ENCODE data around the gene CABP4. TPM values are rescaled to one million over a fixed set of nuclear protein-coding genes. Genes with fewer than 3 reads are reported as not detected.

CABP4 gene
- total RNA-seq, 2 donors from 2014 or later, result 8.9 to 10.4 TPM

DNA sequence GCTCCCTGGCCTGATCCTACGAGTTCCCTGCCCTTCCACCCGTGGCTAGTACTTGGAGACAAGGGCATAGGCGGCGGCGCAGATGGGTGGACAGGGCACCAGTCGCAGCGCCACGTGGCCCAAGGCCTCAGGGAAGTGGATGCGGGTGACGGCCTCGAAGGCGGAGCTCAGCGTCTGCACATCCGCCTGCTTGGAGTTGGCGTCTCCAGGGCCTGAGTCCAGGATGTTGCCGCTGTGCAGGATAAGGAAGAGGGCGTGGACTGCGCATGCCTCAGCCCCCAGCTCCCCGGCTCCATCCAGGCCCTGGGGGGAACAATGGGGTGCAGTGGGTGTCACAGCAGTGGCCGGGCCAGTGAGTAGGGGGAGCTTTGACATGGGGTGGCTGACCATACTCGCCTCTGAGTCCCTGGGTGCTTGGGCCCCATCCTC lies 43.4 kb downstream of the CABP4 start:
- Mint-ChIP-seq H3K36me3 (ENCODE audit: insufficient read depth in 2 of 2) (peaks cover 12 to 17% of the 10 kb centered on the region in 2 donors), H3K27ac (no peak overlapping the region), H3K4me1 (ENCODE audit: low read depth) (peaks cover 19% of the 10 kb centered on the region), H3K9me3 (peaks cover 0 to 2% of the 10 kb centered on the region in 2 donors), H3K27me3 (ENCODE audit: low read depth) (no peaks in the 10 kb centered on the region), H3K4me3 (no peak overlapping the region)
- no peak for DNase-seq
- ATAC-seq (replicated peaks in 1 of 2), result no peak

DNA sequence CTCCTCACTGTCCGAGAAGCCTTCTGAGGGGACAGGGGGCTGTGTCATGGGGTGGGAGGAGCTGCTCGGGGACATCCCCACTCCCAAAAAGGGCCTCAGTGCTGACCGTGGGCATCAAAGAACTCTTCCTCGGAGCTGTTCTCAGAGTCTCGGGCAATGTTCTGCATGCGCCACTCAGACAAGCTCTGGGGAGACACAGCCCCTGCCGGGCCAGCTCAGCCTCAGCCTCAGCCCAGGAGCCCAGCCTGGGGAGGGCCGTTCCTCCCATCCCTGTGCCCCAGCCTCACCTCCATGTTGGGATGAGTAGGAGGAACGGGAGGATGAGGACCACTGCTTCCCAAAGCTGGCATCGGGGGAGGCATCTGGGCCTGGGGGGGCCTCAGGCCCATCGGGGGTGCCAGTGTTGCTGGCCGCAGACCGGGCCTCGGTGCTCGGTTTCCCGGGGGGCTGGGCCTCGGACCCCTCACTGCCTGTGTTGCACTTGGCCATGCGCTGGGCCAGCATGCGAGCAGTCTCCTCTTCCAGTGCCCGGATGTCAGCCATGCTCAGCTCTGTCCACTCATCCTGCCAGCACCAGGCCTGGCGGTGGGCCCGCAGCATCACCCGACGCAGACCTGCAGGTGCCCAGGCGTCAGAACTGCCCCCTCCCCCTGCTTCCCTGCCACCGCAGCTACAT lies 44.8 kb downstream of the CABP4 start:
- no peak overlapping the region for H3K4me3 Mint-ChIP-seq
- ATAC-seq (replicated peaks in 1 of 2) (no peak), DNase-seq (no peak)
- H3K4me1 Mint-ChIP-seq (ENCODE audit: low read depth), result peaks cover 19% of the 10 kb centered on the region
- no peak overlapping the region for H3K27ac Mint-ChIP-seq
- H3K36me3 Mint-ChIP-seq (ENCODE audit: insufficient read depth in 2 of 2), result peaks cover 14 to 16% of the 10 kb centered on the region in 2 donors
- H3K27me3 Mint-ChIP-seq (ENCODE audit: low read depth), result no peaks in the 10 kb centered on the region
- H3K9me3 Mint-ChIP-seq, result peaks cover 0 to 2% of the 10 kb centered on the region in 2 donors

DNA sequence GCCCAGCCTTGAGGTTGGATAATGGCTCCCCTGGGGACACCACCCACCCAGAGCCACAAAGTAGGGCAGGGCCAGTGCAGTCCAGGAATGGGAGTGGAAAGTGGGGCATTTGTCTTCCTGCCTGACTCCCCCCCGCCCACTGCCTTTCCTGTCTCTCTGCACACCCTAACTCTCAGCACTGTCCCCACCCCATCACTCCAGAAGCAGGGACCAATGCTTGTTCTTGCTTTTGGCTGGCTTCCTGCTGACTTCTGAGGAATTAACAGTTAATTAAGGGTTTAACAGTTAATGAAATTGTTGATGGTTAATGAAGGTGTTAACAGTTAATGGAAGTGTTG lies 45.3 kb downstream of the CABP4 start:
- no peak overlapping the region for H3K4me3 Mint-ChIP-seq
- H3K9me3 Mint-ChIP-seq, result peaks cover 0 to 2% of the 10 kb centered on the region in 2 donors
- H3K27ac Mint-ChIP-seq, result peak overlapping the region; percentile 77
- H3K36me3 Mint-ChIP-seq (ENCODE audit: insufficient read depth in 2 of 2), result peaks cover 14 to 16% of the 10 kb centered on the region in 2 donors
- peaks cover 19% of the 10 kb centered on the region for H3K4me1 Mint-ChIP-seq (ENCODE audit: low read depth)
- DNase-seq (no peak), ATAC-seq (replicated peaks in 1 of 2) (no peak)
- H3K27me3 Mint-ChIP-seq (ENCODE audit: low read depth), result no peaks in the 10 kb centered on the region

DNA sequence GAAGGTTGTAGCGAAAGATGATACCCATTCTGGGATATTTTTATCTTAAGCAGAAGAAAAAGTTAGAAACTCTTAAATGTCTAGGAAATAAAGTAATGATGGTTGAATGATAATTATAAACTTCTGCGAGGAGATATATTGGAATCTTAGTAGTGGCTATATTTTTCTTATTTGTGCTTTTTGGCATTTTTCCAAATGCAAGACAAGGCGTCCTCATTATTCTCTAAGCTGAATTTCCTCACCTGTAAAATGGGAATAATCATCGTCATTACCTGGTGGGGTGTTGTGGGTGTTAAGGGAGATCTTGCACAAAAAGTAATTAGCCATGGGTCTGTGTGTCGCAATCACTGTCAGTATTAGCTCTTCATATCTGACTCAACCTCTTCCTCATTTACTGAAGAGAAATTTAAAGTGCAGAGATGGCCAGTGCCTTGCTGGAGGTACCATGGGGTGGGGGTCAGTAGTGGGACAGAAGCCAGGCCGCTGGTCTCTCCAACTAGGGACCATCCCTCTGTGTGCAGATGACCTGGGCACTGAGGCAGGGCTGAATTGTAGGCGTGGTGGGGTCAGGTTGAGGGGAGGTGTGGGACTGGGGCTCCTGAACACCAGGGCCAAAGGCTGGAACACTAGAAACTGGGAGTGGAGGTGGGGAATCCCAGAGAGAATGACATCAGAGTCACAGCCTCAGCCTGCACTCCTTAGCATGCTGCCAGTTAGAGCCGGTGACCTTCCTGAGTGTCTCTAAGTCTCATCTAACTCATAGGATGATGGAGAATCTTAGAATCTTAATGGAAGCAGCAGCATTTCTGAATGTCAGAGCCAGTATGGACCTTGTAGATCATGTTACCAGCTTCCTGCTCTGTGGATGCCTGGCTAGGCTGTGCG lies 45.9 kb downstream of the CABP4 start:
- H3K4me3 Mint-ChIP-seq, result no peak overlapping the region
- peaks cover 0 to 2% of the 10 kb centered on the region in 2 donors for H3K9me3 Mint-ChIP-seq
- ATAC-seq (replicated peaks in 1 of 2) (no peak), DNase-seq (no peak)
- peak overlapping the region; percentile 77 for H3K27ac Mint-ChIP-seq
- H3K36me3 Mint-ChIP-seq (ENCODE audit: insufficient read depth in 2 of 2), result peaks cover 14% of the 10 kb centered on the region in 2 donors
- H3K27me3 Mint-ChIP-seq (ENCODE audit: low read depth), result no peaks in the 10 kb centered on the region
- peaks cover 25% of the 10 kb centered on the region for H3K4me1 Mint-ChIP-seq (ENCODE audit: low read depth)

DNA sequence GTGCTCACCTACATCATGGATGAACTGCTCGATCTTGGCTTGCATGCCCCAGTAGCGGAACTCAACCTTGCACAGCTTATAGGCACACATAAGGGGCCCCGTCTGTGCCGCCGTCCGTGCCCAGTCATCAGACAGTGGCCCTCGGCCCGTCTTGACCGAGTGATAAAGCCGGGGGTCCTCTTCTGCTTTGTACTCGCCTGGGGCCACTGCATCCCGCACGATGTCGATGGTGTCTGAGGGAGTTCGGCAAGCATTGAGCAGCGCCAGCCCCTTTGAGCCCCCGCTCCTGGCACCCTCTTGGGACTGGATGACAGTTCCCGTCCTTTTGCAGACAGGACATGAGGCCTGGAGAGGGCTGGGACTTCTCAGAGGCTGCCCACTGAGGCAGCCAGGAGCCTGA lies 46.7 kb downstream of the CABP4 start:
- ATAC-seq (replicated peaks in 1 of 2) (no peak), DNase-seq (no peak)
- no peak overlapping the region for H3K4me3 Mint-ChIP-seq
- H3K27me3 Mint-ChIP-seq (ENCODE audit: low read depth), result no peaks in the 10 kb centered on the region
- H3K27ac Mint-ChIP-seq, result no peak overlapping the region
- peaks cover 0 to 2% of the 10 kb centered on the region in 2 donors for H3K9me3 Mint-ChIP-seq
- peaks cover 33% of the 10 kb centered on the region for H3K4me1 Mint-ChIP-seq (ENCODE audit: low read depth)
- peaks cover 13 to 14% of the 10 kb centered on the region in 2 donors for H3K36me3 Mint-ChIP-seq (ENCODE audit: insufficient read depth in 2 of 2)

DNA sequence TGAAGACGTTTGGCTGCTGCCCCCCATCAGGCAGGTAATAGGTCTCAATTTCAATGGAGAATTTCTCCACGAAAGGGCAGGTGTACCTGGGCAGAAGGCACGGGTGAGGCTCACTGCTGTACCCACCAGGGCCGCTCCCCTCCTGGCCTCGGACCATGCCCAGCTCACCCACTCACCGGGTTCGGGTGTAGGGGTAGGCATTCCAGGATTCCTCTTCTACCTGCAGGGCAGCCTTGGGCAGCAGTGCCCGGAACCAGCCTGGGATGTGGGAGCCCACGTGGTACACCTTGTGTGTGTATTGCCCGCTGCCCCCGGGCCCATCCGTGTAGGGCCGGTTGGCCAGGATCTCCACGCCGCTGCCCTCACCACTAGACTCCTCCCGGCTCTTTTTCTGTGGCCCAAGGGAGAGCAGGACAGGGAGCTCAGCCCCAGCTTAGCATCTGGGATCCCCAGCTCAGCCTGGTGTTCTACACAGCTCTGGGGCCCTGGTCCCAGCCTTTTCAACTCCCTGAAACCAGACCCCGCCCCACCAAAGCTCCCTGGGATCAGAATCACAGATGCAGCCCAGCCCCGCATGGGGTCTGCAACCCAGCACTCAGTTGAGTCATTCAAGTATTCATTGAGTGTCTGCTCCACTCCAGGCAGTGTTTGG lies 47.3 kb downstream of the CABP4 start:
- Mint-ChIP-seq H3K4me1 (ENCODE audit: low read depth) (peaks cover 39% of the 10 kb centered on the region), H3K27ac (peak overlapping the region; percentile 20), H3K36me3 (ENCODE audit: insufficient read depth in 2 of 2) (peaks cover 13 to 14% of the 10 kb centered on the region in 2 donors)

DNA sequence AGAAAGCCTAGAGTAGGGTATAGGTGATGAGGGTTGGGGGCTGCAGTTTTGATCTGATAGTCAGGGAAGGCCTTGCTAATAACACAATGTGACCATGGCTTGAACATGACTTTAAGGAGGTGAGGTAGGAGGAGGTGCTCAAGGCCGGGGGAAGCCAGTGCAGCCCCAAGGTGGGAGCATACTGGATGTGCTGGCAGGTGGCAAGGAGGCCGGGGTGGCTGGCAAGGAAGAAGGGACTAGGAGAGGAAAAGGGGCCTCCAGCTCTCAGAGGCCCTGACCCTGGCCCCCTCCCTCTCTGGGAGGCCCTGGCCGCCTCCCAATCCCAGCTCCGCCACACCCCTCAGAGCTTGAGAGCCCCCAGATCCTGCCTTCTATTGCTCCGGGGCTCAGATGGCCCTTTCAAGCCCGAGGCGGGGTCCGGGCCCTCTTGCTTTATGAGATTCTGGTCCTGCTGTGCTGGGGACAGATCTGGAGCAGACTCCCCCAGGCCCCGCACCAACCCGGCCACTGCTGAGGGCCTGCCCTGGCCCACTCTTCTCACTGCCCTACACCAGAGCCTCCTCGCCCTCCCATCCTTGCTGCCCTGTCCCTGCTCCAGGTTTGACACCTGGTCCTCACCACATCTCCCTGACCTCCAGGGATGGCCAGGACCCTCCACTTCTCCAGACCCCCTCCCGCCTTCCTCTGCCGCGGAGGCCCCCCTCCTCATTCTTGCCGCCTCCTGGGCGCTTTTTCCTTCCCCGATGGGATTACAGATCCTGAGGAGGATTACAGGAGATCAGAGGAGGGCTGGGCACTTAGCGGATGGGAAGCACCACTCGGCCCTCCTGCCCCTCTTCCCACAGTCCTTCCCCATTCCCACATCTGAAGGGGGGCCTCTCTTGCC lies 48.2 kb downstream of the CABP4 start:
- peaks cover 0 to 2% of the 10 kb centered on the region in 2 donors for H3K9me3 Mint-ChIP-seq
- no peaks in the 10 kb centered on the region for H3K27me3 Mint-ChIP-seq (ENCODE audit: low read depth)
- peaks cover 41% of the 10 kb centered on the region for H3K4me1 Mint-ChIP-seq (ENCODE audit: low read depth)
- H3K27ac Mint-ChIP-seq, result peak overlapping the region; percentile 20
- ATAC-seq (replicated peaks in 1 of 2), result no peak
- H3K36me3 Mint-ChIP-seq (ENCODE audit: insufficient read depth in 2 of 2), result peaks cover 12 to 13% of the 10 kb centered on the region in 2 donors
- DNase-seq, result no peak
- peak overlapping the region; percentile 57 to 80 for H3K4me3 Mint-ChIP-seq

More for the DNA sequence above, 47.3 kb downstream of the CABP4 start:
- ATAC-seq (replicated peaks in 1 of 2) (no peak), DNase-seq (no peak)
- Mint-ChIP-seq H3K4me3 (peak overlapping the region; percentile 57 to 80), H3K27me3 (ENCODE audit: low read depth) (no peaks in the 10 kb centered on the region), H3K9me3 (peaks cover 0 to 2% of the 10 kb centered on the region in 2 donors)

DNA sequence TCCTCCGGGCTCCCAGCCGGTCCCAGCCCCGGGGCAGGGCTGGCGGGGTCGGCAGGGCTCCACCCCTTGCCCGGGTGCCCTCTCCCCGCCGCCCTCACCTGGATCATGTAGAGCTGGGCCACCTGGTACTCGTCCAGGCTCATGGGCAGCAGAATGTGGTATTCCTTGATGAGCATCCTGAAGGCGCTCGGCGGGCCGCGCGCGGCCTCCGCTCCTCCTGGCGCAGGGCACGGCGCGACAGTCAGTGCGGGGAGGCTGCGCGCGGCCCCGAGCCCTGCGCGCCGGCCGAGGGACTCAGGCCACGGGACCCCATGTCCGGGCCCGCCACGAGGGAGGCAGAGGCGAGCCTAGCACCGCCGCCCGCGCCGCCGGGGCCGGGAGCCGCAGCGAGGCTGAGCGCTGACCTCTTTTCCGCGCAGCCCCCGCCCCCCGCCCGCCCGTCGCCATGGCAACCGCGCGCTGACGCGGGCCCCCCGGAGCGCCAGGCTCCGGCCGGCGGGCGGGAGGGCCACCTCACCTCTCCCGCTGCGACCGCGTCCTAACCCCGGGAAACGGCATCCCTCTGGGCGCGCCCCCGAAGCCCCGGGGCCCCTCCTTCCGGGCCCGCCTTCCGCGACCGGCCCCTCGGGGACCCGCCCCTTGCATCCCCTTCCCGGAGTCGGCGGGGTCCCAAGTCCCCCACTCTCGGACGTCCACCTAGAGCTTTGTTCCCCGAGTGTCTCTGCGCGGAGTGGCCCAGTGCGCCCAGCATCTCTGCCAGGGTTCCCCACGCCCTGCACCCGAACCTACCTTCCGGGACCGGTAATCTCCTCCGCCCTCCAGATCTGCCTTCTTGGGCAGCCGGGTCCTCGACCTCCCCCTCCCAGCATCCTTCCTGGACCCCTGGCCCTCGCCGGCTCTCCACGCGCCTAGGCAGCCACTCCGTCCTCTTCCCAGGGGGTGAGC lies 49.1 kb downstream of the CABP4 start:
- Mint-ChIP-seq H3K27ac (peak overlapping the region; percentile 76), H3K4me3 (peak overlapping the region; percentile 91 to 99), H3K4me1 (ENCODE audit: low read depth) (peaks cover 48% of the 10 kb centered on the region), H3K36me3 (ENCODE audit: insufficient read depth in 2 of 2) (peaks cover 12 to 13% of the 10 kb centered on the region in 2 donors), H3K27me3 (ENCODE audit: low read depth) (no peaks in the 10 kb centered on the region), H3K9me3 (peaks cover 0 to 2% of the 10 kb centered on the region in 2 donors)
- peak; percentile 39 to 59 for DNase-seq
- no peak for ATAC-seq (replicated peaks in 1 of 2)

DNA sequence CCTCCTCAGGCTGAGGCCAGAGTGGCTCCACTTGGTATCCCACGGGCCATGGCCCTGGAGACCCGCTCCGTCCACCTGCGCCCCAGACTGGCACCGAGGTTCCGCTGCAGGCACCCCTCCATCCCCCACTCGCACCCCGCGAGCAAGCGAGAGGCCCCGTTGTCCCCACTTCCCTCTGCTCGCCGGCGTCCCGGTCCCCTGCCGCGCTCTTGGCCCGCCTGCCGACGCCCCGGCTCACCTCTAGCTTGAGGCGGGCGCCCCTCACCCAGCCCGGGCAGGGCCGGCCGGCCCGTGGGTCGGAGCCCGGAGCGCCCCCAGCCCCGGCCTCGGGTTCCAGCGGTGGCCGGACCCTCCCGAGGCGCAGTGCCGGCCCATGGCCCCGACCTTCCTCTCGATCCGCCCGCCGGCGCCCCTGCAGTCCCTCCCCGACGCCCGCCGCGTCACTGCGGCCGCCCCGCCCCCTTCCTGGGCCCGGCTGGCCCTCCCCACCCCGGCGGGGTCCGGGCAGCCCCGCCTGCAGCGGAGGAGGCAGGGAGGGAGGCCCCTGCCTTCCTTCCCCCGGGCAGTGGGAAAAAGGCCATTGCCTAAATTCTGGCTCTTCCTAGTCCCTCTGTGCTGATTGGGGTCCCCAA lies 49.9 kb downstream of the CABP4 start, which contains the start of gene PITPNM1:
TSS of gene PITPNM1 (minus strand) at position 414 of the 632 bp plus-strand sequence. CDS start 1,183 bp downstream, outside the sequence.
- peak within 1 kb of the TSS; percentile 91 to 99 for H3K4me3 Mint-ChIP-seq
- H3K27me3 Mint-ChIP-seq (ENCODE audit: low read depth), result no peaks in the 10 kb centered on the region
- ATAC-seq (replicated peaks in 1 of 2) (peak; percentile 21 to 27), DNase-seq (peak; percentile 85 to 91)
- H3K9me3 Mint-ChIP-seq, result no peaks in the 10 kb centered on the region
- peaks cover 49% of the 10 kb centered on the region for H3K4me1 Mint-ChIP-seq (ENCODE audit: low read depth)
- peaks cover 9 to 13% of the 10 kb centered on the region in 2 donors for H3K36me3 Mint-ChIP-seq (ENCODE audit: insufficient read depth in 2 of 2)
- peak within 1 kb of the TSS; percentile 95 for H3K27ac Mint-ChIP-seq

DNA sequence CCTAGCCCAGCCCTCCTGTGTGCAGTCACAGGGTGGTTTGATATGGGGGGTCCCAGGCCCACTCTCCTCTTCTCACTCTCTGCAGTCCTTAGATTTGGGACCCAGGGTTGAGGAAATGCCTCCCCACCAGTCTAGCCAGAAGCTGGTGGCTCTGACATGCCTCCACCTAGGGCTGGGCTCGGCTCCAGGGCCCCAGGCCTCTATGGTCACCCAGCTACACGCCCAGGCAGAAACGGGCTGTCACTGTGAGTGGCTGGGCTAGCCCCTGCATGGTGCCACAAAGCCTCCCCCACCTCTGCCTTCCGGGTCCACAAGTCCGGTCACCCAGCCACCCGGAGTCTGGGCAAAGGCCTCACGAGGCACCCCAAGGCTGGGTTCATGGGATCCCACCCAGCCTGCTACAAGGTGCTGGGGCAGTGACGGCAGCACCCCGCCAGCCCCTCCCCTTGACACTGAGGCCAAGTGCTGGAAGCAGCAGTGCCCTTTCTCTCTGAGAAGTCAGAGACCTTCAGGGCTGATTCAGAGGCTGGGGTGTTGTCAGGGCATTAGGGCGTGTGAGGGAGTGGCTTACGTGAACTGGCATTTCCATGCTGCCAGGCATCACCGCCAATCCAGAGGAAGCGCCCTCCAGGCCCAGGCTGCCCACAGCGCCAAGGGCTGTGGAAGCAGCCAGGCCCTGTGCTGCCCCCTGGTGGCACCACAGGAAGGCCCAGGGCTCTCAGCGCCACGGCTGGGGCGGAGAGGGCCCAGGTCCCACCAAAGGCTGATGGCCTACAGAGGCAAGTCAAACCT lies 50.6 kb downstream of the CABP4 start:
- peak; percentile 60 to 65 for ATAC-seq (replicated peaks in 1 of 2)
- peaks cover 45% of the 10 kb centered on the region for H3K4me1 Mint-ChIP-seq (ENCODE audit: low read depth)
- H3K27me3 Mint-ChIP-seq (ENCODE audit: low read depth), result peaks cover 3% of the 10 kb centered on the region

More for the DNA sequence above, 50.6 kb downstream of the CABP4 start:
- H3K9me3 Mint-ChIP-seq, result no peaks in the 10 kb centered on the region
- peak; percentile 95 to 96 for DNase-seq
- peak overlapping the region; percentile 91 to 99 for H3K4me3 Mint-ChIP-seq
- H3K36me3 Mint-ChIP-seq (ENCODE audit: insufficient read depth in 2 of 2), result peaks cover 6 to 9% of the 10 kb centered on the region in 2 donors
- H3K27ac Mint-ChIP-seq, result peak overlapping the region; percentile 95

All from activated T-cell treated with anti-CD3 and anti-CD28 coated beads, Interleukin-2, amount 50 U/mL, for 72 hours (primary cell).